ENCODE data around the gene NPC1L1. TPM values are rescaled to one million over a fixed set of nuclear protein-coding genes. Genes with fewer than 3 reads are reported as not detected.

The NPC1L1 gene
- total RNA-seq, 2 donors from 2014 or later, result 0.85 to 2.2 TPM

DNA sequence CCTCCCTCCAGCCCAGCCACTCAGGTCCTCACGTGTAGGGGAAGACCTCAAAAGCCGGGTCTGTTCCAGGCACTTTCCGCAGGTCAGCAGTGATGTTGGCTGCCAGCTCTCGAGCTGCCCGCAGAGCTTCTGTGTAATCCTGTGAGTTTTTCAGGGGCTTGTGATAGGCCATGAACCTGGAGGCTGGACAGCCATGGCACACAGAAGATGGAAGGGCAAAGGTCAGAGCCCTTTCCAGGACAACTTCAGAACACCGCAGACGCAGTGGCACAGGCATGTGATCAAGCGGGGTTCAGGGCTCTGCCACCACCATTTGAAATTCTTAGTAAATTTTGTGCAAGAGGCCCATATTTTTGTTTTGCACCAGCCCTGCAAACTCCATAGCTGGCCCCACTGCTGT lies 24.0 kb downstream of the NPC1L1 start:
- Histone ChIP-seq H3K27ac (no peak overlapping the region), H3K9me3 (no peaks in the 10 kb centered on the region), H3K4me3 (no peak overlapping the region), H3K27me3 (replicated peaks; ENCODE audit: insufficient read depth) (no peaks in the 10 kb centered on the region), H3K36me3 (no peaks in the 10 kb centered on the region), H3K4me1 (ENCODE audit: control insufficient read depth in 1 of 2, low read depth in 2 of 2) (no peaks in the 10 kb centered on the region)
- DNase-seq (ENCODE audit: low spot score), result no peak
- ATAC-seq (ENCODE audit: insufficient number of reproducible peaks, low FRiP score, low read depth), result no peak
- TF ChIP-seq, protein P1, sequence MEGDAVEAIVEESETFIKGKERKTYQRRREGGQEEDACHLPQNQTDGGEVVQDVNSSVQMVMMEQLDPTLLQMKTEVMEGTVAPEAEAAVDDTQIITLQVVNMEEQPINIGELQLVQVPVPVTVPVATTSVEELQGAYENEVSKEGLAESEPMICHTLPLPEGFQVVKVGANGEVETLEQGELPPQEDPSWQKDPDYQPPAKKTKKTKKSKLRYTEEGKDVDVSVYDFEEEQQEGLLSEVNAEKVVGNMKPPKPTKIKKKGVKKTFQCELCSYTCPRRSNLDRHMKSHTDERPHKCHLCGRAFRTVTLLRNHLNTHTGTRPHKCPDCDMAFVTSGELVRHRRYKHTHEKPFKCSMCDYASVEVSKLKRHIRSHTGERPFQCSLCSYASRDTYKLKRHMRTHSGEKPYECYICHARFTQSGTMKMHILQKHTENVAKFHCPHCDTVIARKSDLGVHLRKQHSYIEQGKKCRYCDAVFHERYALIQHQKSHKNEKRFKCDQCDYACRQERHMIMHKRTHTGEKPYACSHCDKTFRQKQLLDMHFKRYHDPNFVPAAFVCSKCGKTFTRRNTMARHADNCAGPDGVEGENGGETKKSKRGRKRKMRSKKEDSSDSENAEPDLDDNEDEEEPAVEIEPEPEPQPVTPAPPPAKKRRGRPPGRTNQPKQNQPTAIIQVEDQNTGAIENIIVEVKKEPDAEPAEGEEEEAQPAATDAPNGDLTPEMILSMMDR (IDR thresholded peaks at IDR 0.05), result no peak

GRCh38 chr7:44515590-44516268 lies 25.4 kb downstream of the NPC1L1 start:
- Histone ChIP-seq H3K9me3 (no peaks in the 10 kb centered on the region), H3K36me3 (no peaks in the 10 kb centered on the region), H3K4me3 (no peak overlapping the region), H3K27ac (no peak overlapping the region), H3K4me1 (ENCODE audit: control insufficient read depth in 1 of 2, low read depth in 2 of 2) (no peaks in the 10 kb centered on the region), H3K27me3 (replicated peaks; ENCODE audit: insufficient read depth) (no peaks in the 10 kb centered on the region)
- TF ChIP-seq, protein P1 (IDR thresholded peaks at IDR 0.05), result no peak
- ATAC-seq (ENCODE audit: insufficient number of reproducible peaks, low FRiP score, low read depth) (no peak), DNase-seq (ENCODE audit: low spot score) (no peak)

- Histone ChIP-seq H3K4me3 (no peak overlapping the region), H3K27me3 (replicated peaks; ENCODE audit: insufficient read depth) (no peaks in the 10 kb centered on the region), H3K4me1 (ENCODE audit: control insufficient read depth in 1 of 2, low read depth in 2 of 2) (no peaks in the 10 kb centered on the region), H3K36me3 (no peaks in the 10 kb centered on the region), H3K27ac (no peak overlapping the region), H3K9me3 (no peaks in the 10 kb centered on the region)
- TF ChIP-seq, protein P1 (IDR thresholded peaks at IDR 0.05), result no peak
- DNase-seq (ENCODE audit: low spot score), result no peak
- ATAC-seq (ENCODE audit: insufficient number of reproducible peaks, low FRiP score, low read depth), result no peak
Observed at GRCh38 chr7:44512736-44513135, 28.4 kb downstream of the NPC1L1 start.

DNA sequence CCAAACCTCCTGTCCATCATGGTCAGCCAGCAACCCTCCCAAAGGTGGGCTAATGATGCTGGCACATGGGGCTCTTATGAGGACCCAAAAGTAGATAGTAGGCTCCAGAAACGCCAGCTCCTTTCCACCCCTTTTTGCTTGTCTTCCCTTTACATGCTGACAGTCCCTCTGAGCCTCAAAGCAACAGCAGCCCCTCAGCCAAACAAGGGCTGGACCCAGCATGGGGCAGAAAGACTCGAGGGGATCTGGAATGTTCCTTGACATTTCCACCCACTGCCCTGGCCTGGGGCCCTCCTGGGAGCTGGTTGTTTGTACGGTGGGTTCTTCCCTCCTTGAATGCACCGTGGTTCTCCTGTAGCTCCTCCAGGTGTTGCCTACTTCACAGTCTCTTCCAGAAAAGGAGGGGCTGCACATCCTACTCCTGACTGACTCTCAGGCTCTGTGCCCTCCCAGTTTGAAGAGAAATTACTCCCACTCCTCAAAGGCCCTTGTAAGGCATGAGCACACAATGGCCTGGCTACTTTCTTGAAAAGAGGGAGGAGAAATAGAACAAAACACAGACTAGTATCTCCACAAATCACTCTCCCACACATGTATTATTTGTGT lies 29.2 kb downstream of the NPC1L1 start:
- Histone ChIP-seq H3K9me3 (no peaks in the 10 kb centered on the region), H3K27me3 (replicated peaks; ENCODE audit: insufficient read depth) (no peaks in the 10 kb centered on the region), H3K4me1 (ENCODE audit: control insufficient read depth in 1 of 2, low read depth in 2 of 2) (no peaks in the 10 kb centered on the region), H3K27ac (no peak overlapping the region), H3K4me3 (no peak overlapping the region), H3K36me3 (no peaks in the 10 kb centered on the region)
- no peak for DNase-seq (ENCODE audit: low spot score)
- ATAC-seq (ENCODE audit: insufficient number of reproducible peaks, low FRiP score, low read depth), result no peak
- TF ChIP-seq, protein P1 (IDR thresholded peaks at IDR 0.05), result no peak

GRCh38 chr7:44511236-44511635 lies 29.9 kb downstream of the NPC1L1 start:
- Histone ChIP-seq H3K4me3 (no peak overlapping the region), H3K27me3 (replicated peaks; ENCODE audit: insufficient read depth) (no peaks in the 10 kb centered on the region), H3K4me1 (ENCODE audit: control insufficient read depth in 1 of 2, low read depth in 2 of 2) (no peaks in the 10 kb centered on the region), H3K27ac (no peak overlapping the region), H3K9me3 (no peaks in the 10 kb centered on the region), H3K36me3 (no peaks in the 10 kb centered on the region)
- ATAC-seq (ENCODE audit: insufficient number of reproducible peaks, low FRiP score, low read depth), result no peak
- no peak for DNase-seq (ENCODE audit: low spot score)
- TF ChIP-seq, protein P1 (IDR thresholded peaks at IDR 0.05), result no peak
